PC-9 (cell line): ENCODE data around the gene CDH13. TPM values are rescaled to one million over a fixed set of nuclear protein-coding genes. Genes with fewer than 3 reads are reported as not detected.

Source experiments
- BruUV-seq: library from RNA; stranded (reverse); fragments of 400-500 nt; replicated peaks from 2 replicates; lab custom pipeline; 2021; lab: Mats Ljungman, UMichigan
- CTCF ChIA-PET: fragments of 300-600 bp; sonication (Branson Sonifier 250); formaldehyde crosslinking; loops from one replicate; lab custom pipeline; 2022; ENCODE audit warnings: antibody characterized with exemption; lab: Charles Lee
- POLR2A ChIA-PET: fragments of 300-600 bp; sonication (Branson Sonifier 250); formaldehyde crosslinking; loops from one replicate; lab custom pipeline; 2022; ENCODE audit warnings: antibody characterized with exemption; ENCODE audit not compliant: unreplicated experiment; lab: Charles Lee
- DNase-seq, 2 experiments: peaks; one replicate each; pipeline versions ENCODE4 v3.0.0 to v3.0.0-alpha.2; 2015 to 2022; ENCODE audit warnings: mixed read lengths in 1 of 2
- H2AFZ ChIP-seq: fragments of 200-600 bp; sonication (generic); 2 replicates; pipeline ENCODE4 v1.8.1; 2017; ENCODE audit warnings: antibody characterized with exemption
- H3F3A ChIP-seq: fragments of 200-600 bp; sonication (generic); 2 replicates; pipeline ENCODE4 v1.8.1; 2017; ENCODE audit warnings: antibody characterized with exemption, mild to moderate bottlenecking, low read depth; ENCODE audit not compliant: insufficient read depth
- H3K27ac ChIP-seq: fragments of 200-600 bp; sonication (generic); 2 replicates; pipeline ENCODE4 v1.6.1; 2016; ENCODE audit warnings: mixed run types
- H3K27me3 ChIP-seq: fragments of 200-600 bp; sonication (generic); 2 replicates; pipeline ENCODE4 v1.6.1; 2016; ENCODE audit warnings: low read depth, mixed run types; ENCODE audit not compliant: insufficient read depth
- H3K36me3 ChIP-seq: fragments of 200-600 bp; sonication (generic); 2 replicates; pipeline ENCODE4 v1.6.1; 2016; ENCODE audit warnings: low read depth, mixed run types
- H3K4me1 ChIP-seq: fragments of 200-600 bp; sonication (generic); replicated peaks from 2 replicates; pipeline ENCODE4 v1.6.1; 2016; ENCODE audit warnings: mixed run types; ENCODE audit not compliant: insufficient read depth
- H3K4me2 ChIP-seq: fragments of 200-600 bp; sonication (generic); 2 replicates; pipeline ENCODE4 v1.6.1; 2017; ENCODE audit warnings: mixed run types
- H3K4me3 ChIP-seq: fragments of 200-600 bp; sonication (generic); 2 replicates; pipeline ENCODE4 v1.6.1; 2016; ENCODE audit warnings: mixed run types
- H3K79me2 ChIP-seq: fragments of 200-600 bp; sonication (generic); 2 replicates; pipeline ENCODE4 v1.6.1; 2017; ENCODE audit warnings: low read depth, mixed run types
- H3K9me2 ChIP-seq: fragments of 200-600 bp; sonication (generic); 2 replicates; pipeline ENCODE4 v1.8.1; 2017; ENCODE audit warnings: mild to moderate bottlenecking; ENCODE audit not compliant: insufficient read depth
- H3K9me3 ChIP-seq: fragments of 200-600 bp; sonication (generic); 2 replicates; pipeline ENCODE4 v1.8.1; 2016; ENCODE audit warnings: low read depth; ENCODE audit not compliant: insufficient read depth
- H4K20me1 ChIP-seq: fragments of 200-600 bp; sonication (generic); 2 replicates; pipeline ENCODE4 v1.8.1; 2017; ENCODE audit not compliant: insufficient read depth
- EZH2 ChIP-seq: fragments of 200-600 bp; sonication (generic); IDR thresholded peaks from 2 replicates; pipeline ENCODE4 v1.8.0; 2017; ENCODE audit warnings: antibody characterized with exemption, low read depth
- intact Hi-C: fragments of 100-400 bp; cut with micrococcal nuclease; formaldehyde crosslinking; loops from one replicate; pipeline ENCODE4 v1.10.0; 2022; ENCODE audit not compliant: unreplicated experiment
- total RNA-seq: library from RNA; stranded (reverse); gene quantifications from 2 replicates; pipeline ENCODE4 v1.2.3, GENCODE V29; 2021
- TF ChIP-seq, protein P1 (sequence below): fragments of 200-600 bp; sonication (generic); conservative IDR thresholded peaks from 2 replicates; pipeline ENCODE4 v1.6.1; 2017; ENCODE audit warnings: mixed run types, antibody characterized with exemption, mild to moderate bottlenecking, moderate library complexity

CDH13 gene
- total RNA-seq, 1 experiment from 2014 or later = 0.24 TPM

DNA sequence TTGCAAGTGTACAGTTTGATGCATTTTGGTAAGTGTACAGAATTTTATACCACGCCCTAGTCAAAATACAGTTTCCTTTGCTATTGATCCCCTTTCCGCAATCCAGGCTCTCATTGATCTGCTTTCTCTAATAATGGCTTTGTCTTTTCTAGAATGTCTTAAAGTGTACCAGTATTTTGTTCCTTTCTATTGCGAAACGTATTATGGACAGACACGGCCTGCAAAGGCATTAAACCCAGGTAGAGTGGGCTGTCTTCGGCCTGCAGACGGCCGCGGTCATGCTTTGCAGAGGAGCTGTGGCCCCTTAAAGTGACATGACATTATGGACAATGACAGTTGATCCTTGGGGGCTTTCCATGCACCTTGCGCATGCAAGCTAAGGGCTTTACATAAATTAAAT, 1165.1 kb downstream of the CDH13 start:
- no peak for DNase-seq
- no peaks in the 10 kb centered on the region for H3K9me2 ChIP-seq
- no peaks in the 10 kb centered on the region for H4K20me1 ChIP-seq
- no peaks in the 10 kb centered on the region for H3K36me3 ChIP-seq
- H3K79me2 ChIP-seq = no peaks in the 10 kb centered on the region
- no peaks in the 10 kb centered on the region for H3K4me1 ChIP-seq
- H3F3A ChIP-seq = no peaks in the 10 kb centered on the region
- no peak overlapping the region for H2AFZ ChIP-seq
- H3K4me3 ChIP-seq = no peak overlapping the region
- no peak overlapping the region for H3K4me2 ChIP-seq
- no peak for TF ChIP-seq EZH2
- TF ChIP-seq, protein P1, sequence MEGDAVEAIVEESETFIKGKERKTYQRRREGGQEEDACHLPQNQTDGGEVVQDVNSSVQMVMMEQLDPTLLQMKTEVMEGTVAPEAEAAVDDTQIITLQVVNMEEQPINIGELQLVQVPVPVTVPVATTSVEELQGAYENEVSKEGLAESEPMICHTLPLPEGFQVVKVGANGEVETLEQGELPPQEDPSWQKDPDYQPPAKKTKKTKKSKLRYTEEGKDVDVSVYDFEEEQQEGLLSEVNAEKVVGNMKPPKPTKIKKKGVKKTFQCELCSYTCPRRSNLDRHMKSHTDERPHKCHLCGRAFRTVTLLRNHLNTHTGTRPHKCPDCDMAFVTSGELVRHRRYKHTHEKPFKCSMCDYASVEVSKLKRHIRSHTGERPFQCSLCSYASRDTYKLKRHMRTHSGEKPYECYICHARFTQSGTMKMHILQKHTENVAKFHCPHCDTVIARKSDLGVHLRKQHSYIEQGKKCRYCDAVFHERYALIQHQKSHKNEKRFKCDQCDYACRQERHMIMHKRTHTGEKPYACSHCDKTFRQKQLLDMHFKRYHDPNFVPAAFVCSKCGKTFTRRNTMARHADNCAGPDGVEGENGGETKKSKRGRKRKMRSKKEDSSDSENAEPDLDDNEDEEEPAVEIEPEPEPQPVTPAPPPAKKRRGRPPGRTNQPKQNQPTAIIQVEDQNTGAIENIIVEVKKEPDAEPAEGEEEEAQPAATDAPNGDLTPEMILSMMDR = no peak
- CTCF ChIA-PET = no interaction called here
- H3K9me3 ChIP-seq = no peaks in the 10 kb centered on the region
- no peak overlapping the region for H3K27ac ChIP-seq
- intact Hi-C loops = no loop called here
- no TSS peak for BruUV-seq
- peaks cover 80% of the 10 kb centered on the region for H3K27me3 ChIP-seq
- POLR2A ChIA-PET = no interaction called here

DNA sequence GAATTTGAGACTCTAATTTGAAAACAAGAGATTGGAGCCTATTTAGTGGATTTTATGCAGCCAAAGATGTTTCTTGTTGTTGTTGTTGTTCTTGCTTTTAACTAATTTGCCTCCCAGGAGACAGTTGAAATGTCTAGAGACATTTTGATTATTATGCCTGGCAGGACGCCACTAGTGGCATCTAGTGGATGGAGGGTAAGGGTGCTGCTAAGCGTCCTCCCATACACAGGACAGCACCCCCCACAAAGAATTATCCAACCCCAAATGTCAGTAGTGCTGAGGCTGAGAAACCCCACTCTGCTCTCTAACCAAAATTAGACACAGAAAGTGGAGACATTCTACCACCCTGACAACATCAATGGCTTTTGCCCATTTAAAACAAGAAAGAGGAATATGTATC, 1165.6 kb downstream of the CDH13 start:
- no peak overlapping the region for H3K27ac ChIP-seq
- DNase-seq = no peak
- BruUV-seq = no TSS peak
- TF ChIP-seq, protein P1 = no peak
- TF ChIP-seq EZH2 = no peak
- no peaks in the 10 kb centered on the region for H3K9me2 ChIP-seq
- no peaks in the 10 kb centered on the region for H3K36me3 ChIP-seq
- CTCF ChIA-PET = no interaction called here
- intact Hi-C loops = no loop called here
- POLR2A ChIA-PET = no interaction called here
- H3K27me3 ChIP-seq = peaks cover 80% of the 10 kb centered on the region
- no peak overlapping the region for H3K4me3 ChIP-seq
- no peak overlapping the region for H3K4me2 ChIP-seq
- H4K20me1 ChIP-seq = no peaks in the 10 kb centered on the region
- no peaks in the 10 kb centered on the region for H3K79me2 ChIP-seq
- no peaks in the 10 kb centered on the region for H3K9me3 ChIP-seq
- no peak overlapping the region for H2AFZ ChIP-seq
- H3K4me1 ChIP-seq = no peaks in the 10 kb centered on the region
- H3F3A ChIP-seq = no peaks in the 10 kb centered on the region

DNA sequence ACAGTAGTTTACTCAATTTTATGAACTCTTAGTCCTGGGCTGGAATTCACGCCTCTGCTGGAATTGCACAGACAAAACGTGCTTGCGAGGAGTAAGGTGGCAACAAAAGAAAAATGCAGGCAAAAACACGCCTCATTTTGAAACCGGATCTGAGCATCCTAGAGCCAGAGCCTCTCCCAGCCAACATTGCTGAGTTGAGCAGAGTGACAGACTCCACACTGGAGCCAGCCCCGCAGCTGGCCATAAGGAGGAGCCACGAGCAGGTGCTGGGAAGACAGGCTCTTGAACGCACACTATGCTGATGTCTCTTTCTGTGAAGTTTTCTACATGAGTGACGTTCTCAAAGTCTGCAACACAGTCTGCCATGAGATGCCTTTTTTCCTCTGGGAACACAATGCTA, 1166.4 kb downstream of the CDH13 start:
- H3K27ac ChIP-seq = no peak overlapping the region
- no peak overlapping the region for H2AFZ ChIP-seq
- no peak overlapping the region for H3K4me3 ChIP-seq
- H4K20me1 ChIP-seq = no peaks in the 10 kb centered on the region
- H3K79me2 ChIP-seq = no peaks in the 10 kb centered on the region
- TF ChIP-seq EZH2 = no peak
- TF ChIP-seq, protein P1 = no peak
- no peaks in the 10 kb centered on the region for H3K9me2 ChIP-seq
- POLR2A ChIA-PET = no interaction called here
- H3K4me2 ChIP-seq = no peak overlapping the region
- no peak for DNase-seq
- H3K36me3 ChIP-seq = no peaks in the 10 kb centered on the region
- intact Hi-C loops = no loop called here
- no TSS peak for BruUV-seq
- H3K4me1 ChIP-seq = no peaks in the 10 kb centered on the region
- CTCF ChIA-PET = no interaction called here
- no peaks in the 10 kb centered on the region for H3F3A ChIP-seq
- no peaks in the 10 kb centered on the region for H3K9me3 ChIP-seq
- H3K27me3 ChIP-seq = peaks cover 75% of the 10 kb centered on the region
